Endothelial cell of umbilical vein (primary cell): ENCODE measurements around the gene TMEM107. TPM values are rescaled to one million over a fixed set of nuclear protein-coding genes. Genes with fewer than 3 reads are reported as not detected.

Experiments
- BruUV-seq: library from RNA; stranded (reverse); fragments of 400-500 nt; replicated peaks from 2 replicates; lab custom pipeline; 2021; lab: Mats Ljungman, UMichigan
- CTCF ChIA-PET: fragments of 300-600, 350-600 bp; sonication (Branson Sonifier 250); formaldehyde crosslinking; loops from one replicate; lab custom pipeline; 2021; ENCODE audit warnings: antibody characterized with exemption, inconsistent platforms; lab: Charles Lee
- POLR2A ChIA-PET: fragments of 300-600, 350-600 bp; sonication (Branson Sonifier 250); formaldehyde crosslinking; loops from one replicate; lab custom pipeline; 2021; ENCODE audit warnings: antibody characterized with exemption, inconsistent platforms; lab: Charles Lee
- DNase-seq: peaks from one replicate; pipeline ENCODE4 v3.0.0-alpha.2; 2011; ENCODE audit warnings: low read depth, low spot score
- FAIRE-seq: peaks from 2 replicates; lab custom pipeline; 2011; peaks lifted over from hg19 to GRCh38; lab: Jason Lieb, UNC
- H2AFZ ChIP-seq: 2 replicates; pipeline ENCODE4 v1.6.0; 2012; ENCODE audit warnings: low read depth, low read length, control low read depth, inconsistent platforms
- H3K27ac ChIP-seq: 2 replicates; pipeline ENCODE4 v1.5.1; 2011; ENCODE audit warnings: low read depth, mild to moderate bottlenecking, control low read depth, low read length, moderate library complexity; ENCODE audit not compliant: insufficient read depth
- H3K27me3 ChIP-seq, 2 experiments: 2 replicates each; pipeline versions ENCODE4 v1.6.0 to v1.6.1; 2011; ENCODE audit warnings: low read length in 2 of 2, mixed read lengths in 1 of 2; ENCODE audit not compliant: control insufficient read depth in 2 of 2, insufficient read depth in 2 of 2
- H3K36me3 ChIP-seq, 2 experiments: 2 replicates in 1 of 2; 3 replicates in 1 of 2; pipeline ENCODE4 v1.5.1; 2011; ENCODE audit warnings: low read length in 2 of 2, mild to moderate bottlenecking in 1 of 2, moderate library complexity in 1 of 2; ENCODE audit not compliant: control insufficient read depth in 2 of 2, insufficient read depth in 2 of 2; ENCODE audit errors: extremely low read depth in 1 of 2
- H3K4me1 ChIP-seq: 3 replicates; pipeline ENCODE4 v1.5.1; 2011; ENCODE audit warnings: mild to moderate bottlenecking, low read length; ENCODE audit not compliant: control insufficient read depth, insufficient read depth; ENCODE audit errors: extremely low read depth
- H3K4me2 ChIP-seq: 2 replicates; pipeline ENCODE4 v1.6.1; 2011; ENCODE audit warnings: low read length, control low read depth, mixed read lengths; ENCODE audit not compliant: insufficient read depth
- H3K4me3 ChIP-seq, 3 experiments: fragments of 200-600 bp in 1 of 3; sonication (generic), shearing (Covaris generic) in 1 of 3; replicated peaks in 1 of 3; 2 replicates each; pipeline ENCODE4 v1.5.1; 2011 to 2016; ENCODE audit warnings: control low read depth in 3 of 3, low read length in 3 of 3, mild to moderate bottlenecking in 2 of 3, inconsistent platforms in 1 of 3, low read depth in 1 of 3, moderate library complexity in 1 of 3; ENCODE audit not compliant: insufficient read depth in 1 of 3
- H3K79me2 ChIP-seq: 2 replicates; pipeline ENCODE4 v1.6.0; 2012; ENCODE audit warnings: low read length, inconsistent platforms; ENCODE audit not compliant: control insufficient read depth, insufficient read depth
- H3K9ac ChIP-seq: replicated peaks from 2 replicates; pipeline ENCODE3; 2011; ENCODE audit warnings: low read length, control low read depth; ENCODE audit not compliant: insufficient read depth; ENCODE audit errors: extremely low read depth
- H3K9me1 ChIP-seq: replicated peaks from 3 replicates; pipeline ENCODE4 v1.6.0; 2011; ENCODE audit warnings: mild to moderate bottlenecking, low read length; ENCODE audit not compliant: control insufficient read depth, insufficient read depth; ENCODE audit errors: extremely low read depth
- H3K9me3 ChIP-seq: replicated peaks from 2 replicates; pipeline ENCODE4 v1.5.1; 2012; ENCODE audit warnings: low read length, inconsistent platforms; ENCODE audit not compliant: control insufficient read depth, insufficient read depth
- H4K20me1 ChIP-seq: replicated peaks from 2 replicates; pipeline ENCODE3; 2011; ENCODE audit warnings: mild to moderate bottlenecking, low read length; ENCODE audit not compliant: control insufficient read depth, insufficient read depth; ENCODE audit errors: extremely low read depth
- CTCF ChIP-seq, 2 donors: IDR thresholded peaks; 1 replicate in 1 of 2; 2 replicates in 1 of 2; pipeline ENCODE4 v1.5.1; 2011; ENCODE audit warnings: low read length in 2 of 2, mild to moderate bottlenecking in 2 of 2, moderate library complexity in 2 of 2, control low read depth in 1 of 2, inconsistent platforms in 1 of 2, low read depth in 1 of 2; ENCODE audit not compliant: insufficient read depth in 1 of 2; ENCODE audit errors: extremely low read depth in 1 of 2
- EZH2 ChIP-seq: IDR thresholded peaks from 2 replicates; pipeline ENCODE4 v1.6.1; 2012; ENCODE audit warnings: borderline replicate concordance, low read depth, mild to moderate bottlenecking, moderate library complexity, low read length, inconsistent platforms; ENCODE audit not compliant: severe bottlenecking
- JUN ChIP-seq: IDR thresholded peaks from 2 replicates; pipeline ENCODE4 v1.6.1; 2011; ENCODE audit warnings: borderline replicate concordance, low read depth; ENCODE audit not compliant: insufficient read length, insufficient read depth
- MAX ChIP-seq: IDR thresholded peaks from 2 replicates; pipeline ENCODE4 v1.6.1; 2011; ENCODE audit not compliant: insufficient read depth, insufficient read length
- POLR2A ChIP-seq: IDR thresholded peaks from 2 replicates; pipeline ENCODE4 v1.6.1; 2012; ENCODE audit warnings: low read depth, mild to moderate bottlenecking, control low read depth, low read length
- POLR2AphosphoS5 ChIP-seq: IDR thresholded peaks from 2 replicates; pipeline ENCODE4 v1.6.1; 2012; ENCODE audit warnings: low read depth, mild to moderate bottlenecking, control low read depth, low read length, moderate library complexity; ENCODE audit not compliant: insufficient read depth
- dilution Hi-C: fragments of 300-500 bp; cut with MboI; formaldehyde crosslinking; loops from one replicate; pipeline ENCODE4 v1.15.0; 2019; ENCODE audit warnings: low sequenced_read_pairs; ENCODE audit not compliant: extremely low pct_ligation_motif_present
- intact Hi-C: fragments of 100-400 bp; cut with micrococcal nuclease; formaldehyde crosslinking; loops from one replicate; pipeline ENCODE4 v1.10.0; 2022
- polyA plus RNA-seq, 4 experiments: library from polyadenylated mRNA; depleted of rRNA in 3 of 4; stranded (reverse) in 3 of 4; unstranded in 1 of 4; fragments of >200 nt; gene quantifications; 2 replicates each; pipeline versions ENCODE4 v1.2.1 to v1.2.3, GENCODE V29; 2011 to 2012; ENCODE audit warnings: missing spikeins in 1 of 4
- total RNA-seq: library from RNA; stranded (reverse); gene quantifications from 2 replicates; pipeline ENCODE4 v1.2.3, GENCODE V29; 2021

TMEM107 gene
- total and polyA plus RNA-seq, 2 donors (not counting 3 experiments of a cell fraction or from before 2014, with no cell fraction given): 20.4 to 31.6 TPM

GRCh38 chr17:8166731-8167130 lies 9.4 kb downstream of the TMEM107 start:
- no peak for TF ChIP-seq JUN
- Histone ChIP-seq H4K20me1 (no peaks in the 10 kb centered on the region), H3K9ac (no peak overlapping the region), H3K27me3 (no peaks in the 10 kb centered on the region), H3K79me2 (peaks cover 10% of the 10 kb centered on the region), H3K4me3 (no peak overlapping the region), H2AFZ (no peak overlapping the region), H3K4me1 (peaks cover 14% of the 10 kb centered on the region), H3K9me3 (no peaks in the 10 kb centered on the region), H3K27ac (no peak overlapping the region), H3K36me3 (no peaks in the 10 kb centered on the region), H3K4me2 (no peak overlapping the region), H3K9me1 (no peaks in the 10 kb centered on the region)
- CTCF ChIA-PET: interaction anchor here (0.8 kb wide), 1 partner anchor 12 kb away, joined by 3 read pairs; no protein-coding TSS in a partner anchor
- dilution Hi-C loops: no loop called here
- BruUV-seq: no TSS peak
- DNase-seq (no peak), FAIRE-seq (no peak)
- POLR2A ChIA-PET: no interaction called here
- intact Hi-C loops: no loop called here

GRCh38 chr17:8164815-8165131 lies 11.4 kb downstream of the TMEM107 start:
- no peaks in the 10 kb centered on the region for H3K9me3 ChIP-seq
- DNase-seq (no peak), FAIRE-seq (no peak)
- H2AFZ ChIP-seq: no peak overlapping the region
- peaks cover 2 to 7% of the 10 kb centered on the region in 2 experiments for H3K36me3 ChIP-seq
- ChIA-PET CTCF (no interaction called here), POLR2A (interaction anchor here (1.9 kb wide), 1 partner anchor 8 kb away, joined by 8 read pairs; no protein-coding TSS in a partner anchor)
- H3K27ac ChIP-seq: no peak overlapping the region
- no TSS peak for BruUV-seq
- dilution Hi-C loops (no loop called here), intact Hi-C loops (no loop called here)
- TF ChIP-seq MAX (no peak), POLR2AphosphoS5 (no peak), POLR2A (no peak), CTCF (IDR thresholded peaks at IDR 0.05; ENCODE audit: extremely low read depth in 1 of 2, insufficient read depth in 1 of 2, low read depth in 1 of 2, low read length in 2 of 2) (no peak), EZH2 (no peak)
- H3K4me3 ChIP-seq: no peak overlapping the region
- no peak overlapping the region for H3K9ac ChIP-seq
- peaks cover 17% of the 10 kb centered on the region for H3K79me2 ChIP-seq
- H3K9me1 ChIP-seq: no peaks in the 10 kb centered on the region
- H3K4me2 ChIP-seq: no peak overlapping the region
- H3K27me3 ChIP-seq: no peaks in the 10 kb centered on the region
- no peaks in the 10 kb centered on the region for H4K20me1 ChIP-seq
- peaks cover 20% of the 10 kb centered on the region for H3K4me1 ChIP-seq
